Activated CD4-positive, alpha-beta memory T cell treated with anti-CD3 and anti-CD28 coated beads for 36 hours (primary cell): ENCODE measurements around the gene SCGB1D1. TPM values are rescaled to one million over a fixed set of nuclear protein-coding genes. Genes with fewer than 3 reads are reported as not detected.

Experiments used
- CTCF ChIA-PET: fragments of 350-600 bp; sonication (Branson Sonifier 250); formaldehyde crosslinking; loops from one replicate; lab custom pipeline; 2021; ENCODE audit warnings: antibody characterized with exemption, inconsistent platforms; lab: Charles Lee
- POLR2A ChIA-PET: fragments of 350-600 bp; sonication (Branson Sonifier 250); formaldehyde crosslinking; loops from one replicate; lab custom pipeline; 2021; ENCODE audit warnings: antibody characterized with exemption; lab: Charles Lee
- DNase-seq: peaks from one replicate; pipeline ENCODE4 v3.0.0-alpha.2; 2020
- H3K27ac Mint-ChIP-seq: one replicate; pipeline ENCODE4 v1.8.0; 2021; ENCODE audit warnings: mixed read lengths
- H3K27me3 Mint-ChIP-seq: one replicate; pipeline ENCODE4 v1.8.0; 2021; ENCODE audit warnings: mixed read lengths
- H3K36me3 Mint-ChIP-seq: one replicate; pipeline ENCODE4 v1.8.0; 2021; ENCODE audit warnings: mixed read lengths
- H3K4me1 Mint-ChIP-seq: one replicate; pipeline ENCODE4 v1.8.0; 2021; ENCODE audit warnings: low read depth, mixed read lengths
- H3K4me3 Mint-ChIP-seq: one replicate; pipeline ENCODE4 v1.8.0; 2021; ENCODE audit warnings: mild to moderate bottlenecking, mixed read lengths
- H3K9me3 Mint-ChIP-seq: one replicate; pipeline ENCODE4 v1.8.0; 2021; ENCODE audit warnings: mixed read lengths
- intact Hi-C: fragments of 100-400 bp; cut with micrococcal nuclease; formaldehyde crosslinking; loops from one replicate; pipeline ENCODE4 v1.15.1; 2023
- total RNA-seq, 2 experiments: library from RNA; stranded (reverse); gene quantifications; one replicate each; pipeline ENCODE4 v1.2.3, GENCODE V29; 2021

The SCGB1D1 gene
- total RNA-seq: not detected

- POLR2A ChIA-PET: no interaction called here
- no peaks in the 10 kb centered on the region for H3K36me3 Mint-ChIP-seq
- no peak within 1 kb of the TSS for H3K27ac Mint-ChIP-seq
- H3K9me3 Mint-ChIP-seq: peaks cover 3% of the 10 kb centered on the region
- H3K4me1 Mint-ChIP-seq: no peaks in the 10 kb centered on the region
- intact Hi-C loops: no loop called here
- H3K27me3 Mint-ChIP-seq: peaks cover 35% of the 10 kb centered on the region
- no peak within 1 kb of the TSS for H3K4me3 Mint-ChIP-seq
- DNase-seq: no peak
- CTCF ChIA-PET: interaction anchor here (2.2 kb wide), 1 partner anchor 18 kb away, joined by 8 read pairs; no protein-coding TSS in a partner anchor
Observed at GRCh38 chr11:62190011-62190410, at the start of gene SCGB1D1. Gene SCGB1D1 (plus strand): TSS chr11:62190216. CDS start chr11:62190285, 69 bp downstream.

- no peak overlapping the region for H3K4me3 Mint-ChIP-seq
- H3K27ac Mint-ChIP-seq: no peak overlapping the region
- no peaks in the 10 kb centered on the region for H3K27me3 Mint-ChIP-seq
- ChIA-PET POLR2A (no interaction called here), CTCF (no interaction called here)
- no peak for DNase-seq
- intact Hi-C loops: no loop called here
- H3K9me3 Mint-ChIP-seq: no peaks in the 10 kb centered on the region
- peaks cover 25% of the 10 kb centered on the region for H3K36me3 Mint-ChIP-seq
- H3K4me1 Mint-ChIP-seq: no peaks in the 10 kb centered on the region
Observed at GRCh38 chr11:62140304-62141110, 49.5 kb upstream of the SCGB1D1 start.

GRCh38 chr11:62141111-62142042 is 48.6 kb upstream of the SCGB1D1 start:
- H3K4me1 Mint-ChIP-seq: no peaks in the 10 kb centered on the region
- H3K4me3 Mint-ChIP-seq: no peak overlapping the region
- CTCF ChIA-PET: no interaction called here
- no peak for DNase-seq
- no peaks in the 10 kb centered on the region for H3K27me3 Mint-ChIP-seq
- intact Hi-C loops: no loop called here
- POLR2A ChIA-PET: interaction anchor here (0.6 kb wide), 1 partner anchor 353 kb away, joined by 3 read pairs; no protein-coding TSS in a partner anchor
- H3K27ac Mint-ChIP-seq: no peak overlapping the region
- H3K36me3 Mint-ChIP-seq: peaks cover 31% of the 10 kb centered on the region
- H3K9me3 Mint-ChIP-seq: no peaks in the 10 kb centered on the region

- intact Hi-C loops: no loop called here
- peaks cover 34% of the 10 kb centered on the region for H3K36me3 Mint-ChIP-seq
- no peaks in the 10 kb centered on the region for H3K4me1 Mint-ChIP-seq
- no peak for DNase-seq
- ChIA-PET POLR2A (interaction anchor here (0.6 kb wide), 1 partner anchor 354 kb away, joined by 3 read pairs; no protein-coding TSS in a partner anchor), CTCF (no interaction called here)
- no peak overlapping the region for H3K4me3 Mint-ChIP-seq
- H3K27me3 Mint-ChIP-seq: no peaks in the 10 kb centered on the region
- no peaks in the 10 kb centered on the region for H3K9me3 Mint-ChIP-seq
- no peak overlapping the region for H3K27ac Mint-ChIP-seq
Observed at GRCh38 chr11:62142043-62142375, 48.0 kb upstream of the SCGB1D1 start.

- Mint-ChIP-seq H3K36me3 (peaks cover 43% of the 10 kb centered on the region), H3K27ac (no peak overlapping the region), H3K9me3 (no peaks in the 10 kb centered on the region), H3K4me1 (no peaks in the 10 kb centered on the region), H3K27me3 (no peaks in the 10 kb centered on the region), H3K4me3 (no peak overlapping the region)
- no peak for DNase-seq
- ChIA-PET CTCF (interaction anchor here (1.5 kb wide), 1 partner anchor 168 kb away, joined by 4 read pairs; no protein-coding TSS in a partner anchor), POLR2A (no interaction called here)
- intact Hi-C loops: no loop called here
Observed at GRCh38 chr11:62142921-62143320, 47.1 kb upstream of the SCGB1D1 start.

- ChIA-PET CTCF (interaction anchor here (1.1 to 1.5 kb wide), 2 partner anchors 28 to 167 kb away, joined by 4 read pairs; no protein-coding TSS in a partner anchor), POLR2A (no interaction called here)
- no peak overlapping the region for H3K27ac Mint-ChIP-seq
- H3K4me1 Mint-ChIP-seq: no peaks in the 10 kb centered on the region
- DNase-seq: no peak
- H3K9me3 Mint-ChIP-seq: no peaks in the 10 kb centered on the region
- peaks cover 45% of the 10 kb centered on the region for H3K36me3 Mint-ChIP-seq
- intact Hi-C loops: no loop called here
- H3K27me3 Mint-ChIP-seq: no peaks in the 10 kb centered on the region
- no peak overlapping the region for H3K4me3 Mint-ChIP-seq
Observed at GRCh38 chr11:62143727-62144126, 46.3 kb upstream of the SCGB1D1 start.

GRCh38 chr11:62144641-62145255 is 45.3 kb upstream of the SCGB1D1 start:
- ChIA-PET CTCF (interaction anchor here (1.1 kb wide), 1 partner anchor 27 kb away, joined by 4 read pairs; no protein-coding TSS in a partner anchor), POLR2A (no interaction called here)
- Mint-ChIP-seq H3K4me3 (no peak overlapping the region), H3K27me3 (no peaks in the 10 kb centered on the region), H3K36me3 (peaks cover 46% of the 10 kb centered on the region), H3K9me3 (no peaks in the 10 kb centered on the region), H3K27ac (no peak overlapping the region), H3K4me1 (no peaks in the 10 kb centered on the region)
- DNase-seq: peak; percentile 4
- intact Hi-C loops: no loop called here

- DNase-seq: peak; percentile 6
Observed at GRCh38 chr11:62145261-62145871, 44.6 kb upstream of the SCGB1D1 start.

GRCh38 chr11:62146476-62147200 is 43.4 kb upstream of the SCGB1D1 start:
- Mint-ChIP-seq H3K4me3 (no peak overlapping the region), H3K9me3 (no peaks in the 10 kb centered on the region), H3K27ac (no peak overlapping the region), H3K4me1 (no peaks in the 10 kb centered on the region), H3K36me3 (peaks cover 52% of the 10 kb centered on the region), H3K27me3 (no peaks in the 10 kb centered on the region)
- POLR2A ChIA-PET: no interaction called here
- CTCF ChIA-PET: no interaction called here
- DNase-seq: peak; percentile 4
- intact Hi-C loops: no loop called here

More at GRCh38 chr11:62145261-62145871, 44.6 kb upstream of the SCGB1D1 start:
- intact Hi-C loops: no loop called here
- Mint-ChIP-seq H3K4me1 (no peaks in the 10 kb centered on the region), H3K9me3 (no peaks in the 10 kb centered on the region), H3K27me3 (no peaks in the 10 kb centered on the region), H3K36me3 (peaks cover 47% of the 10 kb centered on the region), H3K4me3 (no peak overlapping the region), H3K27ac (no peak overlapping the region)
- ChIA-PET POLR2A (no interaction called here), CTCF (no interaction called here)

- Mint-ChIP-seq H3K27me3 (no peaks in the 10 kb centered on the region), H3K4me3 (no peak overlapping the region), H3K9me3 (no peaks in the 10 kb centered on the region), H3K4me1 (no peaks in the 10 kb centered on the region), H3K36me3 (peaks cover 55% of the 10 kb centered on the region), H3K27ac (no peak overlapping the region)
- peak; percentile 7 for DNase-seq
- intact Hi-C loops: no loop called here
- ChIA-PET CTCF (no interaction called here), POLR2A (no interaction called here)
Observed at GRCh38 chr11:62147545-62147944, 42.5 kb upstream of the SCGB1D1 start.
